Stomach (tissue), 4 donors: Measurements from ENCODE around the gene FGD6.

Experiments used
- EP300 ChIP-seq: sonication (generic); formaldehyde crosslinking; IDR thresholded peaks from one replicate; pipeline ENCODE4 v1.6.1; 2017; ENCODE audit warnings: antibody characterized with exemption
- TF ChIP-seq, protein P1 (sequence below), 7 experiments: fragments of 450-650 bp in 4 of 7; fragments of 200-600 bp in 3 of 7; sonication (generic) in 3 of 7; IDR thresholded peaks; one replicate each; pipeline ENCODE4 v1.5.1; 2016 to 2019; ENCODE audit warnings: antibody characterized with exemption in 7 of 7, control low read depth in 2 of 7, mild to moderate bottlenecking in 1 of 7

DNA sequence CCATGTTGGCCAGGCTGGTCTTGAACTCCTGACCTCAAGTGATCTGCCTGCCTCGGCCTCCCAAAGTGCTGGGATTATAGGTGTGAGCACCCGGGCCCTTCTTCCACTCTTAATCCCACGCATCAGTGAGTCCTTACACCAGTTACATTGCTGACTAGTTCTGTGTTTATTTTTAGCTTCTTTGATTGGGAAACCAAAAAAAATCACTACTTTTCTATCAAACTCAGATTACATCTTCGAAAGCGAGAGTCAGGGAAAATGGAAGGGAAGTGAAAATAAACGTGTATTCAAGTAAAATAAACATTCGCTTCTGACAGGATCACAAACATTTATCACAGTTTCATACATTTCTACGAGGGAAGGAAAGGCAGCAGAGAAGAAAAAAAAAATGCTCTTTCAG lies 32.2 kb downstream of the FGD6 start:
- TF ChIP-seq, protein P1, sequence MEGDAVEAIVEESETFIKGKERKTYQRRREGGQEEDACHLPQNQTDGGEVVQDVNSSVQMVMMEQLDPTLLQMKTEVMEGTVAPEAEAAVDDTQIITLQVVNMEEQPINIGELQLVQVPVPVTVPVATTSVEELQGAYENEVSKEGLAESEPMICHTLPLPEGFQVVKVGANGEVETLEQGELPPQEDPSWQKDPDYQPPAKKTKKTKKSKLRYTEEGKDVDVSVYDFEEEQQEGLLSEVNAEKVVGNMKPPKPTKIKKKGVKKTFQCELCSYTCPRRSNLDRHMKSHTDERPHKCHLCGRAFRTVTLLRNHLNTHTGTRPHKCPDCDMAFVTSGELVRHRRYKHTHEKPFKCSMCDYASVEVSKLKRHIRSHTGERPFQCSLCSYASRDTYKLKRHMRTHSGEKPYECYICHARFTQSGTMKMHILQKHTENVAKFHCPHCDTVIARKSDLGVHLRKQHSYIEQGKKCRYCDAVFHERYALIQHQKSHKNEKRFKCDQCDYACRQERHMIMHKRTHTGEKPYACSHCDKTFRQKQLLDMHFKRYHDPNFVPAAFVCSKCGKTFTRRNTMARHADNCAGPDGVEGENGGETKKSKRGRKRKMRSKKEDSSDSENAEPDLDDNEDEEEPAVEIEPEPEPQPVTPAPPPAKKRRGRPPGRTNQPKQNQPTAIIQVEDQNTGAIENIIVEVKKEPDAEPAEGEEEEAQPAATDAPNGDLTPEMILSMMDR (IDR thresholded peaks at IDR 0.05) = no peak
- TF ChIP-seq EP300 = no peak
